SK-N-MC (cell line): ENCODE data around the gene RELN.
"Not testable (repeated sequence)": the region's sequence is repeated elsewhere in the genome, so short reads cannot be mapped to it uniquely, and the experiment has no call there.

Experiments
- DNase-seq: peaks from one replicate; pipeline ENCODE4 v3.0.0-alpha.2; 2011; ENCODE audit warnings: low read depth, low spot score
- H3K27ac ChIP-seq: fragments of 200-600 bp; sonication (generic); 2 replicates; pipeline ENCODE4 v1.5.1; 2016; ENCODE audit warnings: mixed run types
- H3K36me3 ChIP-seq: fragments of 200-600 bp; sonication (generic); 2 replicates; pipeline ENCODE4 v1.6.1; 2017; ENCODE audit warnings: antibody characterized with exemption, low read length, mixed read lengths; ENCODE audit not compliant: insufficient read depth
- H3K4me3 ChIP-seq: fragments of 200-600 bp; sonication (generic); 2 replicates; pipeline ENCODE4 v1.5.1; 2016
- H3K9ac ChIP-seq: fragments of 200-600 bp; sonication (generic); 2 replicates; pipeline ENCODE4 v1.8.0; 2017; ENCODE audit warnings: mixed run types, mixed read lengths; ENCODE audit not compliant: insufficient read length
- H3K9me3 ChIP-seq: fragments of 200-600 bp; sonication (generic); 2 replicates; pipeline ENCODE4 v1.6.1; 2017; ENCODE audit warnings: low read depth, mild to moderate bottlenecking, antibody characterized with exemption, low read length, moderate library complexity, mixed read lengths
- EZH2 ChIP-seq: fragments of 200-600 bp; sonication (generic); IDR thresholded peaks from one replicate; pipeline ENCODE4 v1.6.1; 2017; ENCODE audit warnings: antibody characterized with exemption
- FOXP2 ChIP-seq: optimal IDR thresholded peaks from 2 replicates; pipeline ENCODE3; 2011; ENCODE audit warnings: mild to moderate bottlenecking, moderate library complexity; ENCODE audit not compliant: insufficient read depth; ENCODE audit errors: extremely low read length, control extremely low read depth
- POLR2AphosphoS5 ChIP-seq: IDR thresholded peaks from 2 replicates; pipeline ENCODE4 v1.6.1; 2012; ENCODE audit warnings: mild to moderate bottlenecking, low read depth, low read length, borderline replicate concordance

RELN gene

GRCh38 chr7:103902917-103903316, 86.5 kb downstream of the RELN start:
- Histone ChIP-seq H3K36me3 (no peaks in the 10 kb centered on the region), H3K27ac (no peak overlapping the region), H3K4me3 (no peak overlapping the region), H3K9ac (no peak overlapping the region), H3K9me3 (no peaks in the 10 kb centered on the region)
- no peak for DNase-seq
- TF ChIP-seq POLR2AphosphoS5 (no peak), EZH2 (no peak), FOXP2 (no peak)

GRCh38 chr7:103896826-103897225, 92.6 kb downstream of the RELN start:
- not testable (repeated sequence) for DNase-seq, H3K4me3 ChIP-seq, H3K9ac ChIP-seq, H3K36me3 ChIP-seq, H3K9me3 ChIP-seq, H3K27ac ChIP-seq

GRCh38 chr7:103894656-103895596, 94.5 kb downstream of the RELN start:
- no peak for DNase-seq
- Histone ChIP-seq H3K4me3 (no peak overlapping the region), H3K27ac (no peak overlapping the region), H3K36me3 (no peaks in the 10 kb centered on the region), H3K9me3 (no peaks in the 10 kb centered on the region), H3K9ac (no peak overlapping the region)
- TF ChIP-seq FOXP2 (no peak), POLR2AphosphoS5 (no peak), EZH2 (no peak)

GRCh38 chr7:103893350-103893749, 96.1 kb downstream of the RELN start:
- no peak for DNase-seq
- Histone ChIP-seq H3K27ac (no peak overlapping the region), H3K9ac (no peak overlapping the region), H3K36me3 (no peaks in the 10 kb centered on the region), H3K4me3 (no peak overlapping the region), H3K9me3 (no peaks in the 10 kb centered on the region)
- TF ChIP-seq POLR2AphosphoS5 = no peak
- TF ChIP-seq FOXP2 = no peak
- TF ChIP-seq EZH2 = no peak

GRCh38 chr7:103889451-103889850, 100.0 kb downstream of the RELN start:
- no peak for DNase-seq
- Histone ChIP-seq H3K9me3 (no peaks in the 10 kb centered on the region), H3K4me3 (no peak overlapping the region), H3K9ac (no peak overlapping the region), H3K36me3 (no peaks in the 10 kb centered on the region), H3K27ac (no peak overlapping the region)
- TF ChIP-seq EZH2 (no peak), FOXP2 (no peak)

GRCh38 chr7:103888603-103889153, 100.8 kb downstream of the RELN start:
- TF ChIP-seq EZH2 (no peak), POLR2AphosphoS5 (no peak), FOXP2 (no peak)
- H3K4me3 ChIP-seq = no peak overlapping the region
- H3K9ac ChIP-seq = no peak overlapping the region
- no peaks in the 10 kb centered on the region for H3K36me3 ChIP-seq
- H3K27ac ChIP-seq = no peak overlapping the region
- no peaks in the 10 kb centered on the region for H3K9me3 ChIP-seq
- no peak for DNase-seq

GRCh38 chr7:103887853-103888602, 101.4 kb downstream of the RELN start:
- TF ChIP-seq FOXP2 (no peak), EZH2 (no peak), POLR2AphosphoS5 (no peak)
- Histone ChIP-seq H3K27ac (no peak overlapping the region), H3K9me3 (no peaks in the 10 kb centered on the region), H3K4me3 (no peak overlapping the region), H3K9ac (no peak overlapping the region), H3K36me3 (no peaks in the 10 kb centered on the region)
- DNase-seq = no peak

- no peak overlapping the region for H3K4me3 ChIP-seq
- no peak overlapping the region for H3K9ac ChIP-seq
- no peaks in the 10 kb centered on the region for H3K9me3 ChIP-seq
- H3K27ac ChIP-seq = no peak overlapping the region
- no peak for DNase-seq
- H3K36me3 ChIP-seq = no peaks in the 10 kb centered on the region
- no peak for TF ChIP-seq FOXP2
- no peak for TF ChIP-seq POLR2AphosphoS5
- TF ChIP-seq EZH2 = no peak
These were observed 102.4 kb downstream of the RELN start for GRCh38 chr7:103887050-103887449.
